GM18907 (cell line): ENCODE results near the gene CUL3.
"Not testable (repeated sequence)": the region's sequence is repeated elsewhere in the genome, so short reads cannot be mapped to it uniquely, and the experiment has no call there.

Experiments
- ATAC-seq: cut with Tn5 transposase; IDR thresholded peaks from one replicate; pipeline ENCODE4 v1.9.1; 2021; ENCODE audit warnings: mild to moderate bottlenecking, moderate library complexity; ENCODE audit not compliant: unreplicated experiment

Gene CUL3

GRCh38 chr2:224485081-224486014, 99.8 kb downstream of the CUL3 start:
- ATAC-seq, result not testable (repeated sequence)

GRCh38 chr2:224479826-224480225, 105.3 kb downstream of the CUL3 start:
- ATAC-seq, result no peak

DNA sequence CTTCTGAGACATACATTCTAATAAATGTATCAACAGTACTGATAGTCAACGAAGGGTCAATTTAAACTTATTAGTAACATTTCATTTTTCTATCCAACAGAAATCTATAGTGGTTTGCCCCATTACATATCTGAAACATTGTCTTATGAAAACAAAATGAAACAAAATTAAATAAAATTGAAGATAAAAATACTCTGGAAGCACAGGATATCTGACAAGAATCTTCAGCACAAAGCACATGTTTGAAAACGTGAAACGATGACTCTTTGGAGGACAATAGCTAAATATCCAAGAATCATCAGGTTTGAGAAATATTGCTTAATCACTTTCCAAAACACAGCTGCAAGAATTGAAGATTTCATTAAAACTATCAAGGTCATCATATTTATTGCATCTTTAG, 112.3 kb downstream of the CUL3 start:
- ATAC-seq, result no peak

DNA sequence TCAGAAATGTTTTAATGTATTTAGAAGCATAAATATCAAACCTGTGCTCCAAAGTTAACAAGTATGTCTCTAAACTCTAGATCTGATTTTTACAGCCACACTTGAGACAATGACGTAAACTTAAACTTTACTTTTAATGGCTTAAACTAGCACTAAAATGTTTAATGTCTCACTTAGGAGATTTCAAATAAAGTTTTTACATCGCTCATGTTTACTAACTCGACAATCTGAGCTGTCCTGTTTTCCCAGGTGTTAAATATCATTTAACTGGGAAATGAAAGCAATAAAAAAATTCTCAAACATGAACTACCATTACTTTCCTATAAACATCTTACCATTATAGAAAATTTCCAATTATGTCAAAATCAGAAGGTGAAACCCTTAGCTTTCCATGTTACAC, 113.0 kb downstream of the CUL3 start:
- no peak for ATAC-seq

DNA sequence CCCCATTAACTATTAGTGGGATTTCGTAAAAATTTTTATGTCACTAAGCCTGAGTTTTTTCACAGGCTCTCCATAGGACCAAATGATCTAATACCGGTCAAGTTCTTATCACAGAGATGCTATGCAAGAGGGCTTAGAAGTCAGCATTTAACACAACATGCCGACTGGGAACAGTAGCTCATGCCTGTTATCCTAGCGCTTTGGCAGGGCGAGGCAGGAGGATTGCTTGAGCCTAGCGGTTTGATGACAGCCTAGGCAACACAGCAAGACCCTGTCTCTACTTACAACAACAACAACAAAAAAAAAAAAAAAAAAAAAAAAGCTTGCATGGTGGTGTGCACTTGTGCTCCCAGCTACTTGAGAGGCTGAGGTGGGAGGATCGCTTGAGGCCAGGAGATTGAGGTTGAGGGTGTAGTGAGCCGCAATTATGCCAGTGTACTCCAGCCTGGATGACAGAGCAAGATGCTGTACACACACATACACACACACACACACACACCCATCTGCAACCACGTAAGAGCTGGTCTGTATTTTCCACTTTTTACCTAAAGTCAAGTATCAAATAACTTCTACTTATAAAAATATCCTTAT, 115.7 kb downstream of the CUL3 start:
- no peak for ATAC-seq

GRCh38 chr2:224466304-224466895, 118.8 kb downstream of the CUL3 start:
- ATAC-seq, result no peak

DNA sequence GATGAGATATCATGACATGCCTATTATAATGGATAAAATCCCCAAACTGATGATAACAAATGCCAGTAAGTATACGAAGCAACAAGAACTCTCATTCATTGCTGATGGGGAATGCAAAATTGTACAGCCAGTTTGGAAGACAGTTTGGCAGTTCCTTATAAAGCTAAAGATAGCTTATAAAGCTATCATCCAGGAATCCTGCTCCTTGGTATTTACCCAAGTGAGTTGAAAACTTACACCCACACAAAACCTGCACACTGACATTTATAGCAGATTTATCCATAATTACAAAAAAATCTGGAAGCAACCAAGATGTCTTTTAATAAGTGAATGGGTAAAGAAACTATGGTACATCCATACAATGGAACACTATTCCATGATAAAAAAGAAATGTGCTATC, 123.8 kb downstream of the CUL3 start:
- no peak for ATAC-seq

DNA sequence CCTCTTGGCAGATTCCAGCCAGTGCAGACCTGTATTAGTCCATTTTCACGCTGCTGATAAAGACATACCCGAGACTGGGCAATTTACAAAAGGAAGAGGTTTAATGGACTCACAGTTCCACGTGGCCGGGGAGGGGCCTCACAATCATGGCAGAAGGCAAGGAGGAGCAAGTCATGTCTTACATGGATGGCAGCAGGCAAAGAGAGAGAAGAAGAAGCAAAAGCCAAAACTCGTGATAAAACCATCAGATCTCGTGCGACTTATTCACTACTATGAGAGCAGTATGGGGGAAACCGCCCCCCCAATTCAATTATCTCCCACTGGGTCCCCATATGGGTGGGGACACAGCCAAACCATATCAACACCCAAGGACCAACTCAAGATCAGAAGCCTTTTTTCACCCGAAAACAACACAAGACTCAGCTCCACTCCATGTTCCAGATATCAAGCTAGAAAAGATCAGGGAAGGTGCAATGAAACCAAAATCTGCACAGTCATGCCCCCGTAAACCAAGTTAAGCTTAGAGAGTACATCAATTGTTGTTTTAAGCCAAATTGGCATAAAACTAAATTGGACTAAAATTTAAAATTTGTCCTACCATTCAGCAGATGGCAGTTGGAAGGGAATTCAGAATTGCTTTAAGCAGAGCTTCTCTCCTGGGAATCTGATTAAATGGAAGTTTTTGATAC, 127.6 kb downstream of the CUL3 start:
- no peak for ATAC-seq

DNA sequence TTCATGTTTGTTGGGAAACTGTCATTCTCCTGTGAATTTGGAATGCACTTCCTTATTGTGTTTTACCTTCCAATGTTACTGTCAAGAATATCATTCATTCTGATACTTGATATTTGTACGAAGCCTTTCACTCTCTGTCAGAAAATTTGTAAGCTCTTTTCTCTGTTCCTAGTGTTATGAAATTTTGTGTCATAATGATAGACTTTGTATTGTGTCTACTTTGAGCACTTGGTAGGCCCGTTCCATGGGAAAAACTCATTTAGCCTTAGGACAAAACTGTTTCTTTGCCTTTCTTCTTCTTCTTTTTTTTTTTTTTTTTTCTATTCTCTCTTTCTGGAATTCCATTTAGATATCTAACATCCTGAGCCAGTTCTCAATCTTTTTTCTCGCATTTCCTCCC, 131.3 kb downstream of the CUL3 start:
- ATAC-seq, result no peak

DNA sequence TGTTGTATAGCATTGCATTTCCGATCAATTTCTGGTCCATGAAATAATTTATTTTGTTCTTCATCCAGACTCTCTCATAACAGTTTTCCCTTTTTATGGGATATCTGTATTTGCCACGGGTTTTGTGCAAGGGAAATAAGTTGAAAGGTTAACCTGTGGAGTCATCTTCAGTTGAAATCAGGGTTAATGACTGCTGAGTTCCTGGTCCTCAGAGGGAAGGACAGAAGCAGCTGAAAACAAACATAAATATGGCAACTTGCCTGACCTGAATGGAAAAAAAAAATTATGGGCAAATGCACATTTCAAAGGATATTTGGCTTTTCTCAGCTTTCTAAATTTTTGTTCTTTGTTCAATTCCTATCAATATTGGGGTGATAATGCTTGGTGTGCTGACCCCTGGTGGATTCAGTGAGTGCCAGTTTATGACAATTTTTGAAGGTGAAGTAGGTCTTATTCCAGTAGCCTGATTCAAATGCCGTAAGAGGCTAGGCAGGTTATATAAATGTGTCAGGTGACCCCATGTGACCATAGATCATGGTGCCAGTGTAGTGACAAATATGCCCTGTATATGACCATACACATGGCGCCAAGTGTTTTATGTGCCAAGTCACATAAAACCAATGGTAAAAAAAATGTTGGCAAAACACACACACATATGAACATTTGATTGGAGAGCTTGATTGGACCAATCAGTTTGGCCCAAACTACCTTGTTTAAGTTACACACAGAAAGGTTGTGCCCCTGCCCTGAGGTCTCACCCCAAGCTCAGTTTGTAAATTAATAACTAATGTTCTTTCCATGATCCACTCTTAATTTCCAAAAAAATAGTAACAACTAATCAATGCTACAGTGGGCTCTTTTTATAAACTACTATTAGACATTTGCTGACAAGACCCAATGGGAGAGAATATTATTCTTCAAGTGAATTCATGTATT, 135.7 kb downstream of the CUL3 start:
- no peak for ATAC-seq

DNA sequence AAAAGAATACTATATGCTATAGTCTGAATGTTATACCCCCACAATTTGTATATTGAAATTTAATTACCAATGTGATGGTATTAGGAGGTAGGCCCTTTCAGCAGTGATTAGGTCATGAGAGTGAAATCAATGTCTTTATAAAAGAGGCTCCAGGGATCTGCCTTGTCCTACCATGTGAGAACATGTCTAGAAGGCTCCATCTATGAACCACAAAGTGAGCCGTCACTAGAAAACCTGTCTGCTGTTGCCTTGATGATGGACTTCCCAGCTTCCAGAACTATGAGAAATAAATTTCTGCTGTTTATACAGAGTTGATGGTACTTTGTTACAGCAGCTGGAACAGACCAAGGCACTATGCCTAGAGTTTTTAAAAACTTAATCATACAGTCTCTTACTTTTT, 136.9 kb downstream of the CUL3 start:
- no peak for ATAC-seq

- no peak for ATAC-seq
Measured at GRCh38 chr2:224444783-224445182, 140.4 kb downstream of the CUL3 start.

- no peak for ATAC-seq
Measured at GRCh38 chr2:224444021-224444420, 141.1 kb downstream of the CUL3 start.

DNA sequence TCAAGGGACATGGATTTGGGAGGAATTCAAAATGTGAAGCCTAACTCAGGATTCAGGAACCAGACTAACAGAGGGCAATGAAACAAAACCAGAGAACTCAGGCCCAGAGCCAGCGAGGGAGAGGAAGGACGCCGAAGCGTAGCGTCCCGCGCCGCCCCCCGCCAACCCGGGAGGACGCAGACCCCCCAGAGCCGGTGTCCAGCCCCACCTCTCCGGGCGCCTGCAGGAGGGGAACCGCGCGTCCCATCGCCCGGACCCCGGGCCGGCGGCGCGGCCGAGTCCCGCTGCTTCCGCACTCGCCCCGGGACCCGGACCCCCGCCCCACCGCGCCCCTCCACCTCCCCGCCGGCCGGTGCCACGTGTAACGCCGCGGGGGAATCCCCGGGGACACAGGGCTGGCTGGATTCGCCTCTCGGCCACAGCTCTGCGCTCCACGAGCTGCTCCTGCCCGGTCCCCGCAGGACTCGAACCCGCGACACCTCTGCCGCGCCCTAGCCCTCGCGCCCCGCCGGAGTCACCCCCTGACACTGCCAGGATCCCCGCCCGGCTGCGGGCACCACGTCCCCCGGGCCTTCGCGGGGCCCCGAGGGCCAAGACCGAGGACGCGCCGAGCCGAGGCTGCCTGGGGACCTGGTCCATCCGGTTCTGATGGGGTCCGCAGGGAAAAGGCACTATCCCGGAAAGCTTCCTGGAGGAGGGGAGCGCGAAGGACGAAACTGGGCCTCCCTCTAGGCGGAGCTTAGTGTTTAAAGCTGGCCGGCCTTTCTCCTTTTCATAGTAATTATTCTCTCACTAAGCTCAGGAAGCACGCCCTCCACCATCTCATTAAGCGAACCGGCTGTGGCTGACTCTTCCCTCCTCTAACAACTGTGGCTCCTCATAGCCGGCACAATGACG, 142.8 kb downstream of the CUL3 start:
- ATAC-seq, result peak; percentile 54

GRCh38 chr2:224440988-224441387, 144.2 kb downstream of the CUL3 start:
- ATAC-seq, result no peak

GRCh38 chr2:224438726-224439125, 146.4 kb downstream of the CUL3 start:
- ATAC-seq, result no peak

DNA sequence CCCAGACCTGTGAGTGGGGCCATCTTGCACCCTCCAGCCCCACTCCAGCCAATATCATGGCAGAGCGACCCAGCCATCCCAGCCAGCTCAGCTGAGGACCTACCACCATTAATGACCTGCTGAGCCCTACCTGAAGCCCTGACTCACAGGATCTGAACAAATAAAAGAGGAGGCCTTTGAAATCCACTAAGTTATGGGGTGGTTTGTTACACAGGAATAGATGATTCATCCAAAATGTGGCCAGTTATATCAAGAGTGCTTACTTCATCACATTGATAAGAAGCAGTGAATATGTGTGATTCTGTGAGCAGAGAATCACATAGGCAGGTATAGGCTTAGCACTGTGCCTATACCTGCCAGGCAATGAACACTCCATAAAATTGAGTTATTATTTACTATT, 148.5 kb downstream of the CUL3 start:
- no peak for ATAC-seq

DNA sequence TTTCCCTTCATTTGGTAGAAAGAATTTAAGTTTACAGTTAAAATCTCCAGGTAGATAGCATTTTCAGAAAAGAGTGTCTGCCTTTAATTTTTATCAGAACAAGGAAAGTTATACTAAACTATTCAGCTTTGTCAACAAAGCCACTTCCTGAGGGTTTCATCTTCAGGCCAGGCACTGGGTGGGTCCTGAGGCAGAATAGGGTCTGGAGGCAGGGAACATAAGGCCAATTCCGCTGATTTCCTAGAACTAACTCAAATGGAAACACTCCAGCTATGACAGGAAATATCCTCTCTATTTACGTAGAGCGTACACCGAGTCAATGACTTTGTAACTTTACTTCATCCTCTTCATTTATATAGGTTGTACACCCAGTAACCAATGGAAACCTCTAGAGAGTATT, 150.5 kb downstream of the CUL3 start:
- no peak for ATAC-seq

DNA sequence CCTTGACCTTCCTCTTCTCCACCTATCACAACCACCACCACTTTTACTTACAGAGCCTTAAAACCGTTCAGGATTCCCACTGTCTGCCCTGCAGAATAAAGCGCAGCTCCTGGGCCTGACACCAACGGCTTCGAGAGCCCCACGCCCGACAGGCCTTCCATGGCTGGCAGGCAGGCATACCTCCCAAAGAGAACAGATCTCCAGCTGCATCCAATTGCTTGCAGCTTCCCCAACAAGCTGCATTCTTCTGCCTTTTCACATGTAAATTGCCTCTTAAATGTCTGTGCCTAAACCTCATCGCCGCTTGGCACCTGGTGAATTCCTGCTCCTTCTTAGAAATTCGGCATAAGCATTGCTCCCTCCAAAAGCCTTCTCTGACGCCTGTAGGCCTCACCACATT, 151.7 kb downstream of the CUL3 start:
- ATAC-seq, result no peak
